ENCODE results near the gene SEPTIN12. TPM values are rescaled to one million over a fixed set of nuclear protein-coding genes. Genes with fewer than 3 reads are reported as not detected.

The SEPTIN12 gene
- total and polyA plus RNA-seq, 2 of the 8 experiments (the other 6 are each of a cell fraction or from before 2014, with no cell fraction given) = 0.24 TPM; not detected in 1

- no peak for TF ChIP-seq TEAD4 (IDR thresholded peaks at IDR 0.05; ENCODE audit: low read depth, low read length)
- no peak for TF ChIP-seq MAFK (IDR thresholded peaks at IDR 0.05; ENCODE audit: low read depth, low read length)
- no peak for TF ChIP-seq EGR1 (IDR thresholded peaks at IDR 0.05; ENCODE audit: borderline replicate concordance, low read depth, low read length)
These were observed 17.1 kb upstream of the SEPTIN12 start (continued) for GRCh38 chr16:4805231-4805630.

Measured in H1 (cell line).